NCI-H460 (cell line): ENCODE results near the gene RTP3. TPM values are rescaled to one million over a fixed set of nuclear protein-coding genes. Genes with fewer than 3 reads are reported as not detected.
"Not testable (repeated sequence)": the region's sequence is repeated elsewhere in the genome, so short reads cannot be mapped to it uniquely, and the experiment has no call there.

Experiments
- DNase-seq: peaks from one replicate; pipeline ENCODE4 v3.0.0-alpha.2; 2016; ENCODE audit warnings: low read depth; ENCODE audit errors: extremely low read depth
- total RNA-seq: library from RNA; depleted of rRNA; stranded (reverse); fragments of >200 nt; shearing (Covaris generic); gene quantifications from 2 replicates; pipeline ENCODE4 v1.2.3, GENCODE V29; 2014; rRNA removed

Gene RTP3
- total RNA-seq, 1 experiment from 2014 or later: not detected

DNA sequence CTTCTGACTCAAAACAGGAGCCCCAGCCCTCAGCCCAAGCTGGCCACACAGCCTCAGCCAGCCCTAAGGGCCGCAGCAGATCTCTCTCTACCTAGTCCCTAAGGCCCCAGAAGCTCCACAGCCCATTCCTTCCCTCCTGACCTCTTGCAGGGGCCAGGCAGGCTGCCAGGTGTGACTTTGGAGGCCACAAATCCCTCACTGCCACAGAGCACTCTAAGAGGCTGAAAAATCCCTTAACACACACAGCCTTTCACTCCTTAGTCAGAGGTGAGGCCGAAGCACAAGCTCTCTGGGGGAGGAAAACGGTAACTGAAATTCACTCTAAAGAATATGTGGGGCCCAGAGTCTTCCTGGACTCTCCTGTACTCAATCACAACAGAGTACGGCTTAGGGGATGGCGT lies 45.0 kb downstream of the RTP3 start:
- DNase-seq: no peak

DNA sequence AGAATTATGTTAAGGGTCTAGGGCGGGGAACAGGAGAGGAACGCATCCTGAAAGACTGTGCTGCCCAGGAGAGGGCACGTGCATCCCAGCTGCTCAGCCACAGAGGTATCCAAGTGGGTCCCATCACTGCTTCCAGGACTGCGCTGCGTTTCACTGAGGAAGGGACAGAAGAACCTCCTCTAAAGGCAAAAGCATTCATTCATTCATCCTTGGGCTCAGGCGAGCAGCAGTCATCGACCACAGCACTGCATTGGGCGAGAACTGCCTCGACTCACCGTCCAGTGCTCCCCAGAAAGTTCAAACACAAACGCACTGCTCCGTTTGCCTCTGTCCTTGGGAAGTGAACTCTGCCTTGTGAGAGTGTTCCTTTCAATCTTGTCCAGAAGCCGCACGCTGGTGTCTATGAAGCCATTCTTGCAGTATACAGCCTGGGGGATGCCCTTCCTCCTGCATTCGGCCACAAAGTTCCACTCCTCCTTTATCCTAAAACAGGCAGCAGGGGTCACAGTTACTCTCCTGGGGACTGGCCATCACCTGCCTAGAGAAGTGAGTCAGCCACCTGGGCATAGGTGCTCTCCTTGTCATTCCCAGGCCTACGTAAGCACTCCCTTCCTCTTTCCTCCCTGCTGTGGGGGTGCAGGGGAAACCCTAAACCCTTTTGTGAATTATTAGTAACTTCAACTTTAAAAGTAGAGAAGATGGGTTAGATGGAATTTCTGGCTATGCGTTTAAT lies 47.2 kb downstream of the RTP3 start:
- no peak for DNase-seq

DNA sequence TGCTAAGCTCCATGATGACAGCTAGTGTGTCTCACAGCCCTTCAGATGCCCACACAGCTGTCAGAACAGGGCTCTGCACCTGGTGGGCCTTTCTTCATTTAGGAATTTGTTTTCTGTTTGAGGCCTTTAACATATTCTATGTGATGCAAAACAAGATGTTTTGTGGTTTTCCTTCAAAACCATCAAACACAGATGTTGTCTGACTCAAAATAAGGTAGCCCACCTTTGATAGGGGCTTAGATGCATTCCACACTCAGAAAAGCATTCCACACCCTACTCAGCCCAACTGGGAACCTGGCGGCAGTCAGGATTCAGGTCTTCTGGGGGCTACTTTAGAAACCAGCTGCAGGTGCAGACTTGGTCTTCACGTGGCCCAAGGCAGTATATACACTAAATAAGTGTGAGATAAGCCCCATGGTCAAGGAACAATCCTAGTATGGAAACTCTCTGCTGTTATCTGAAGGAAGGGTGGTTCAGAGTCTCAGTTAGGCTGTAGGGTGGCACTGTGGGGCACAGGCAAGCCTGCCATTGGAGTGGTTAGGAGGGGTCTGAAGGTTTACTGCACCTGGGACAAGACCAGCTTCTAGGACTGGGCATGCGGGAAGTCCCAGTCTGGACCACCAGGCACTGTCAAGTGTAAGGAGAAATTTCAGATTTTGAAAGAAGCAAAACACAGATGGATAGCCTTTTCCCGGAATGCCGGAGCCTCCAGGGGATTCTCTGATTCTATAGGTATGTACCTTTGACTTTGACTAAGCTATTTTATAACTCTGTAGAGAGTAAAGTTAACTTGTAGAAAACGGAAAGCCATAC lies 48.2 kb downstream of the RTP3 start:
- no peak for DNase-seq

DNA sequence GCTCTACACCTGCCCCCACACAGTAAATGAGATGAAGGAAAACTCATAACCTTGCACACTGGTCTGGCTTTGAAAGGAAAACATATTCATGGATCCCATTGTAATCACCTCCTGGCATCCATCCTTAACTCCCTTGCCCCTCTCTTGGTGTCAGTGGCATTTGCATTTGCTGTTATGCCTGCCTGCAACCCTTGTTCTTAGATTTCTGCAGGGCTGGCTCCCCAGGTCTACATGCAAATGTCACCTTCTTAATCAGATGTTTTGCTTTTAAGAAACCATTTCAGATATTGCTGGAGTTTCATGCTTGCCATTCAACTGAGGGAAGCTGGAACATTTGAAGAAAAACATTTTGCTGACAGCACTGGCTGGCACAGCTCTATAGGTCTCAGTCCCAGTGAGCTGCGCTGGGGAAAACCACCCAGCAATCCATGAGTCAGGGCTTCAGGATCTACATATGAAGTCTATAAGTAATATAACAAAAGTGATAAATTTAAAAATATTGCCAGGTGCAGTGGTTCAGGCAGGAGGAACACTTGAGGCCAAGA lies 49.2 kb downstream of the RTP3 start:
- no peak for DNase-seq

DNA sequence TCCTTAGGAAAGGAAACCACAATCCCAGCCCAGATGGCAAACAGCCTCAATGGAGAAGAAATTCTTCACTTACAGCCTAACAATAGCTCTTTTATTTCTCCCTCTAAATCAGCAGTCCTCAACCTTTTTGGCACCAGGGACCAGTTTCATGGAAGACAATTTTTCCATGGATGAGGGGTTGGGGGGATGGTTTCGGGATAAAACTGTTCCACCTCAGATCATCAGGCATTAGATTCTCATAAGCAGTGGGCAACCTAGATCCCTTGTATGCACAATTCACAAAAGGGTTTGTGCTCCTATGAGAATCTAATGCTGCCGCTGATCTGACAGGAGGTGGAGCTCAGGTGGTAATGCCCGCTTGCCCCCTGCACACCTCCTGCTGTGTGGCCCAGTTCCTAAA lies 50.8 kb downstream of the RTP3 start:
- not testable (repeated sequence) for DNase-seq

- no peak for DNase-seq
Observed at GRCh38 chr3:46549408-46549904, 51.7 kb downstream of the RTP3 start.

DNA sequence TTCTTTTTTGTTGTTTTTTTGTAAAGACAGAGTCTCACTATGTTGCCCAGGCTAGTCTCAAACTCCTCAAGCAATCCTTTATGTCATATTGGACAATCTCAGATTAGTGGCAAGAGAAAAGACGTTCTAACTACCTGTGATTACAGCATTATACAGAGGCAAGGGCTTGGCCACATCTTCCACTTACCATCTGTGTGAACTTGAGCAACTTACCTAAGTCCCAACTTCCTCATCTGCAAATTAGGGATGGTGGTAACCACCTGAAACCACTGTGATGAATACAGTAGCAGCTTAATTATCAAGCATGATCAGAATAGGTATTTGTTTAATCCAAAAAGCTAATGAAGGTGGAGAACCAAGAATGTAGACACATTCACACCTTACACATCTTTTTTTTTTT lies 52.2 kb downstream of the RTP3 start:
- DNase-seq: no peak

Other genes starting within 250 kb of the RTP3 start
- not detected in 2 replicates for gene CCR2, start 143.9 kb upstream of the RTP3 start, total RNA-seq
- gene CCR5, start 127.0 kb upstream of the RTP3 start, total RNA-seq: 0.12 TPM in 1 of 2 replicates, not detected in the other
- not detected in 2 replicates for gene CCRL2, start 90.7 kb upstream of the RTP3 start, total RNA-seq
- gene LTF, start 33.1 kb upstream of the RTP3 start, total RNA-seq: not detected in 2 replicates
- not detected in 2 replicates for gene LRRC2, start 68.3 kb downstream of the RTP3 start, total RNA-seq
- not detected in 2 replicates for gene FAM240A, start 114.5 kb downstream of the RTP3 start, total RNA-seq
- 1.4 and 2.9 TPM in 2 replicates for gene ALS2CL, start 195.7 kb downstream of the RTP3 start, total RNA-seq
- gene TMIE, start 203.4 kb downstream of the RTP3 start, total RNA-seq: 0.58 and 0.77 TPM in 2 replicates
- gene PRSS50, start 219.9 kb downstream of the RTP3 start, total RNA-seq: not detected in 2 replicates